Right lobe of liver (tissue), 6 donors: Measurements from ENCODE around the gene MNAT1. TPM values are rescaled to one million over a fixed set of nuclear protein-coding genes. Genes with fewer than 3 reads are reported as not detected.
"Not testable (repeated sequence)": the region's sequence is repeated elsewhere in the genome, so short reads cannot be mapped to it uniquely, and the experiment has no call there.

Experiments used
- ATAC-seq, 4 donors: fragments of 200-7000 bp; cut with Tn5 transposase; one replicate each; pipeline ENCODE4 v1.9.1; 2020; ENCODE audit warnings: mild to moderate bottlenecking in 4 of 4, moderate library complexity in 4 of 4
- DNase-seq, 3 donors: peaks; one replicate each; pipeline ENCODE4 v3.0.0-alpha.2; 2020
- H3K27ac ChIP-seq, 3 donors: fragments of 200-600 bp; one replicate each; pipeline ENCODE4 v1.8.0; 2022
- H3K27me3 ChIP-seq, 2 donors: fragments of 200-600 bp; one replicate each; pipeline ENCODE4 v1.8.0; 2022
- H3K36me3 ChIP-seq, 4 donors: fragments of 200-600 bp; sonication (generic) in 1 of 4; one replicate each; pipeline versions ENCODE4 v1.5.1 to v1.8.0; 2017 to 2022; ENCODE audit warnings: control low read depth in 1 of 4
- H3K4me1 ChIP-seq, 4 donors: fragments of 200-600 bp; sonication (generic) in 1 of 4; one replicate each; pipeline versions ENCODE4 v1.5.1 to v1.8.0; 2017 to 2022; ENCODE audit warnings: control low read depth in 1 of 4
- H3K4me3 ChIP-seq, 3 donors: fragments of 200-600 bp; one replicate each; pipeline ENCODE4 v1.8.0; 2022
- H3K9me3 ChIP-seq, 4 donors: fragments of 200-600 bp; sonication (generic) in 1 of 4; one replicate each; pipeline versions ENCODE4 v1.5.1 to v1.8.0; 2017 to 2022; ENCODE audit warnings: control low read depth in 1 of 4
- CTCF ChIP-seq, 4 donors: fragments of 200-600 bp in 3 of 4; fragments of 450-650 bp in 1 of 4; IDR thresholded peaks; one replicate each; pipeline versions ENCODE4 v1.5.1 to v1.8.0; 2016 to 2022; ENCODE audit warnings: antibody characterized with exemption in 4 of 4, mild to moderate bottlenecking in 2 of 4
- POLR2A ChIP-seq: fragments of 450-650 bp; IDR thresholded peaks from one replicate; pipeline ENCODE4 v1.6.1; 2017; ENCODE audit warnings: antibody characterized with exemption, mild to moderate bottlenecking
- WGBS: methylation state at CpG from one replicate; pipeline ENCODE4 v1.1.6; 2018; ENCODE audit warnings: low coverage, low lambda C conversion rate; ENCODE audit not compliant: insufficient coverage; ENCODE audit errors: missing lambda C conversion rate; 5-methylcytosine and 5-hydroxymethylcytosine counted together
- intact Hi-C, 2 donors: fragments of 100-400 bp; cut with DNase I; formaldehyde crosslinking; loops; one replicate each; pipeline versions ENCODE4 v1.11.2 to v1.14.1; 2022
- total RNA-seq, 6 experiments: library from RNA; depleted of rRNA in 2 of 6; stranded (reverse); fragments of >200 nt in 2 of 6; fragmentation: NEBNext Ultra II Directional in 3 of 6; extraction: Animal tissue kit (Norgen Biotek cat#: 25700) in 3 of 6; gene quantifications; one replicate each; pipeline versions ENCODE4 v1.1.0 to v1.2.4, GENCODE V29; 2016 to 2023
- donor health status: DM: no; HTN: yes; CAD: no.
- donor health status: DM: no; HTN: no; CAD: no.
- donor health status: DM: no; HTN: no; CAD: no.
- donor health status: DM: no; HTN: yes; CAD: no.
- donor health status: DM: no; HTN: yes; CAD: no.

Gene MNAT1
- total RNA-seq, 6 experiments from 2014 or later, result 10.5 to 15.2 (median 12.3) TPM

- Histone ChIP-seq H3K9me3 (no peaks in the 10 kb centered on the region), H3K4me3 (no peak overlapping the region), H3K27me3 (no peaks in the 10 kb centered on the region), H3K36me3 (no peaks in the 10 kb centered on the region), H3K4me1 (peaks cover 0 to 6% (median 0%) of the 10 kb centered on the region in 4 donors), H3K27ac (no peak overlapping the region)
- ATAC-seq (no peak), DNase-seq (no peak)
- TF ChIP-seq CTCF (IDR thresholded peaks at IDR 0.05) (no peak), POLR2A (no peak)
- intact Hi-C loops, result no loop called here
Measured at GRCh38 chr14:60878536-60878935, 144.0 kb downstream of the MNAT1 start.

- intact Hi-C loops, result no loop called here
- no peaks in the 10 kb centered on the region for H3K27me3 ChIP-seq
- DNase-seq, result no peak
- H3K4me3 ChIP-seq, result no peak overlapping the region
- TF ChIP-seq POLR2A (no peak), CTCF (IDR thresholded peaks at IDR 0.05) (no peak)
- no peaks in the 10 kb centered on the region for H3K4me1 ChIP-seq
- H3K9me3 ChIP-seq, result no peaks in the 10 kb centered on the region
- no peak for ATAC-seq
- H3K27ac ChIP-seq, result no peak overlapping the region
- WGBS, result 100% methylated on average over 1 of the region's 1 CpG
- no peaks in the 10 kb centered on the region for H3K36me3 ChIP-seq
Measured at GRCh38 chr14:60882219-60882618, 147.7 kb downstream of the MNAT1 start.

- Histone ChIP-seq H3K4me3 (no peak overlapping the region), H3K36me3 (no peaks in the 10 kb centered on the region), H3K27ac (no peak overlapping the region), H3K4me1 (no peaks in the 10 kb centered on the region), H3K27me3 (no peaks in the 10 kb centered on the region), H3K9me3 (no peaks in the 10 kb centered on the region)
- no peak for ATAC-seq
- intact Hi-C loops, result no loop called here
- TF ChIP-seq CTCF (IDR thresholded peaks at IDR 0.05) (no peak), POLR2A (no peak)
- no peak for DNase-seq
Measured at GRCh38 chr14:60884134-60884533, 149.6 kb downstream of the MNAT1 start.

- H3K27me3 ChIP-seq, DNase-seq, H3K27ac ChIP-seq, H3K9me3 ChIP-seq, H3K36me3 ChIP-seq, intact Hi-C loops, H3K4me3 ChIP-seq, H3K4me1 ChIP-seq, ATAC-seq: not testable (repeated sequence)
- 100% methylated on average over 1 of the region's 3 CpGs for WGBS
Measured at GRCh38 chr14:60890636-60891035, 156.1 kb downstream of the MNAT1 start.

GRCh38 chr14:60893911-60894310 is 159.3 kb downstream of the MNAT1 start:
- no peak overlapping the region for H3K4me3 ChIP-seq
- DNase-seq (no peak), ATAC-seq (no peak)
- no peaks in the 10 kb centered on the region for H3K9me3 ChIP-seq
- no peak overlapping the region for H3K27ac ChIP-seq
- no peak for TF ChIP-seq POLR2A
- no peaks in the 10 kb centered on the region for H3K4me1 ChIP-seq
- intact Hi-C loops, result no loop called here
- WGBS, result 100% methylated on average over 3 of the region's 3 CpGs
- H3K27me3 ChIP-seq, result no peaks in the 10 kb centered on the region
- H3K36me3 ChIP-seq, result no peaks in the 10 kb centered on the region

GRCh38 chr14:60904381-60904780 is 169.8 kb downstream of the MNAT1 start:
- intact Hi-C loops, result no loop called here
- Histone ChIP-seq H3K9me3 (no peaks in the 10 kb centered on the region), H3K36me3 (no peaks in the 10 kb centered on the region), H3K4me3 (no peak overlapping the region), H3K4me1 (no peaks in the 10 kb centered on the region), H3K27me3 (no peaks in the 10 kb centered on the region), H3K27ac (no peak overlapping the region)
- TF ChIP-seq CTCF (IDR thresholded peaks at IDR 0.05), result no peak
- DNase-seq, result no peak
- ATAC-seq, result no peak
